Stimulated activated CD8-positive, alpha-beta memory T cell treated with anti-CD3 and anti-CD28 coated beads, Interleukin-2, amount 100 ng/mL, for 48 hours (primary cell): Measurements from ENCODE around the gene PCCA.
"Not testable (repeated sequence)": the region's sequence is repeated elsewhere in the genome, so short reads cannot be mapped to it uniquely, and the experiment has no call there.

ENCODE experiments used
- DNase-seq, 2 donors: peaks; one replicate each; pipeline ENCODE4 v3.0.0-alpha.2; 2020; ENCODE audit warnings: low read depth in 2 of 2

The PCCA gene

DNA sequence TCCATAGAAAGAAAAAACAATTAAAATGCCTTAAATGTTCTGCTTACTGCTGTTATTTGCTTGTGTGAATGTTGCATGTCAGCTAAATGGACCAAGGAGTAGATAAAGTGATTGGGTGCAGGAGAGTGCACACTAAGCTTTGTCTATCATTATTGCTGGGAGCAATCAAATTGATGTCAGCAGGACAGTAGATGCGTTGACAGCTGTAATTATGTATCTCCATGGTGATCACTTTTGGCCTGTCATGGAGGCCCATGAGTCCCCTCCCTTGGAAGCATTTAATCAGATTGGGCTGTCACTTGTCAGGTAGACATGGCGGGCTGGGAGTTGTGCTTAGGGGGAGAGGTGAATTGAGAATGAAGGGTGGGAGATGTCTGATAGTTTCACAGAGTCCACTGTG is 215.3 kb downstream of the PCCA start:
- DNase-seq = no peak

DNA sequence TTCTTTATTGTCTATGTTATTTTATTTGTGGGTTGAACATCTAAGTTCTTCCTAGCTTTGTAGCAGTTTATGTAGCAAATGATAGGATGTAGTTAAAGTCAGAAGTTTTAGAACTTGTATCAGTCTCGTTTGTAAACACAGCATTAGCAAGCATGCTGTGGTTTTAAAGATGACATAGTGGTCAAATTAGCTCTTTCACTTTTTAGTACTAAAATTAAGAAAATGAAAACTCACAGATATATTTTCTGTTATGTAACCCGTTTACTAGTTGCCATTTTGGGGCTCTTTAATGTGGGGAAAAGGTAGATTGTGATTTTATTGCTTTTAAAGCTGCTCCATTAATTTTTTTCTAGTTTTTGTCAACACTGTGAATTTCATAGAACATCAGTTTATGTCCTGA is 216.5 kb downstream of the PCCA start:
- DNase-seq = no peak

DNA sequence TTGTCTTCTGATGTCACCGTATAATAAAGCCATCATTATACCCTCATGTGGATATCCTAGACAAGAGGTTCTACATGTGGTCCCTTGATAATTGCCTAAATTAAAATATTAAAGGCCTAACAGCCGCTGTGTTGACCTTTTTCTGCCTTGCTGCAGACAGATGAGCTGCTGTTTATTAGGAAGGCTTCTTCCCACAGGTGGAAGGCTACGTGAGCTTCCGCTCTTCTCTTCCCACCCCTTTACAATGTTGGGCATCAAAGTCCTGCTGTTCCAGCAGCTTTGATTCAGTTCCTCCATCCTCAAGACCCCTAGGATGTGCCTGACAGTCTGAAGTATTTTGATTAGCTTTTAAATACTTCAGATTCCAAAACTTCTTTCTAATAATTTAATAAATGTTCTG is 217.1 kb downstream of the PCCA start:
- no peak for DNase-seq

DNA sequence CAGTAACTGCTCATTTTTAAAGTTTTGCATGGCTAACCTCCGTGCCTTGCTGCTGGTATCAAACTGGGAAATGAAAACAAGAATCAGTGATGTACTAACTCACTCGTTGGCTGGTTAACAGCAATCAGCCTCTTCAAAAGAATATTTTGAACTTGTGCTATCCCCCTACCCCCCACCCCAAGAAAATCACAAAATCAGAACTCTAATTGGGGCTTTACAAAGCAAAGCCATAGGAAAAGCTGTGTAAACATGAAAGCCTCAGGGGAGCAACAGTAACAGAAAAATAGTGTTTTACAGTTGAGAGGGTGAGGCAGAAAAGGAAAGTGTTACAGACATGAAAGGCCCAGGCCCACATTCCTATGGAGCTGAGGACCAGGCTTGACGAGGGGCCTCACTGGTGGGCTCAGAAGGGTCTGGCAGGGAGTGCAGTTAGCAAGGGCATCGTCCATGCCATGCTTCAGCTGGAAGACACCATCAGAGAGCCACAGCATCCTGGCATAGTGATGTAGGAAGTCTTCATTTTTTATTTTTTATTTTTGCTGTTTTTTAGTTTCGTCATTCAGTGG is 217.6 kb downstream of the PCCA start:
- no peak for DNase-seq

DNA sequence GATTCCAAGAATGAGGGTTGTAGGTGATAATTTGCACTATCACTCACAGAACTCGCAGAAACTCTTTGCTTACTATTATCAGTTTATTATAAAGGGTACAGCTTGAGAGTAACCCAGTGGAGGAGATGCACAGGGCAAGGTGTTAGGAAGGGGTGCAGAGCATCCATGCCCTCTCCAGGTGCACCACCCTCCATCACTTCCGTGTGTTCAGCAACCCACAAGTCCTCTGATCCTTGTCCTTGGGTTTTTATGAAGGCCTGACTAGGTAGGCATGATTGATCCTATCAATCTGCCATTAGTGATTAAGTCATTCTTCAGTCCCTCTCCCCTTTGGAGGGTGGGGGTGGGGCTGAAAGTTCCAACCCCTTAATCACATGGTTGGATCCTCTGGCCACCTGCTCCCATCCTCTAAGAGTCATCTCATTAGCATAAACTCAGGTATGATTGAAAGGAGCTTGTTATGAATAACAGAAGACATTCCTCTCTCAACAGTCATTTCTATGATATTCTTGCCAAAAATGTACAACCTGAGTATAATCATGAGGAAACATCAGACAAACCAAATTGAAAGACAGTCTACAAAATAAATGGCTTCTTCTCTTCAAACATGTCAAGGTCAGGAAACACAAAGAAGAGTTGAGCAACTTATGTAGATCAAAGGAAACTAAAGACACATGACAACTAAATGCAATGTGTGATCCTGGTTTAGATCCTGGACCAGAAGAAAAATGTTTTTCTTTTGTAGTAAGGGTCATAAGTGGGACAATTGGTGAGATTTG is 225.4 kb downstream of the PCCA start:
- no peak for DNase-seq

DNA sequence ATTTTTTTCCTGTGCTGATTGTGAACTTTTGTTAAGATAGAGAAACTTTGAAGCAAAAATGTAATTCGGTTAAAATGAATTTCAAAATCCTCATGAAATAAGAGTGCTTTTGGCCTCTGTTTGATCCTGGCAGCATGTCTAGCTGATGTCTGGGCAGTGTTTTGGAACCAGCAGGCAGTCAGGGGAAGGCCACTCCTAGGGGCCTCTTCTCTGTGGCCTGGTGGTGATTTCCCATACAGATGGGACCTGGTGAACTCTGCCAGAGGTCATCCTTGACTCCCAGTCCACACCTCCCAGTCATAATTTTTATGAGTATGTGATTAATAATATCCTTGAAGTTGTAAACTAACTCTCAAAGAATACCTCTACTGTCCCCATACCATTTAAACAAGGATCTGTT is 226.6 kb downstream of the PCCA start:
- DNase-seq = no peak

DNA sequence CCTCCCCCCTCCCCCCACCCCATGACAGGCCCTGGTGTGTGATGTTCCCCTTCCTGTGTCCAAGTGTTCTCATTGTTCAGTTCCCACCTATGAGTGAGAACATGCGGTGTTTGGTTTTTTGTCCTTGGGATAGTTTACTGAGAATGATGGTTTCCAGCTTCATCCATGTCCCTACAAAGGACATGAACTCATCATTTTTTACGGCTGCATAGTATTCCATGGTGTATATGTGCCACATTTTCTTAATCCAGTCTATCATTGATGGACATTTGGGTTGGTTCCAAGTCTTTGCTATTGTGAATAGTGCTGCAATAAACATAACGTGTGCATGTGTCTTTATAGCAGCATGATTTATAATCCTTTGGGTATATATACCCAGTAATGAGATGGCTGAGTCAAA is 229.6 kb downstream of the PCCA start:
- not testable (repeated sequence) for DNase-seq

DNA sequence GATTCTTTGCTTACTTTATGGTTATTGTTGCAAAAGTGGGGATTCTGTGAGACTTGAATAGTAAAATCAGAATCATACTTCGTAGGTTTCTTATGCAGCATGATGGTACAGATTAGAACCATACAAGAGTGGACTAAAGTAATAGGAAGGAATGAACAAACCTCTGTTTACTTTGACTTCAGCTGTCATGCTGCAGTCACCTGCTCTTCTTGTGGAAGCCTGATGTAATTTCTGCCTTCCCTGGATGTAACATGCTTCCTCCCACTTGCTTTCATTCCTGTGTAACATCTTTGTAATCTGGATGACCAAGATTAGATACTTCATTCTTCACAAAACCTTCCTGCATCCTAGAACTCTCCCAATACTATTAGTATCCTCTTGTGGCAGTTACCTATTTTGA is 235.0 kb downstream of the PCCA start:
- DNase-seq = no peak

DNA sequence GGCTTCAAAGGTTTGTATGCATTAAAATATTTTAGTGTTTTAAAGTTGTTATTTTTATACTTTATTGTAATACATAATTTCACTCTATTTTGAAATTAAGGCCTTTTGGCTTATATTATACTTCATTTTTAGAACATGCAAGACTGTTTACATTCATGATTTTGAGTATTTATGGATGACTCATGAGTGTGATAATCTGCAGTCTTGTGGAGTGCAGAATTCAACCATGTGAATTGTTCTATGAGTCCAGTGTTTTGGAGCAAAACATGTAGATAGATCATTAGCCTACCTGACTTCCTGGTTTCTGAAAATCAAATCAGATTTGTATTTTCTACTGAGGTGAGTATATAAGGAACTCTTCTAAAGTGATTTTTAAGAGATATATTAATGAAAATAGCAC is 241.8 kb downstream of the PCCA start:
- no peak for DNase-seq

DNA sequence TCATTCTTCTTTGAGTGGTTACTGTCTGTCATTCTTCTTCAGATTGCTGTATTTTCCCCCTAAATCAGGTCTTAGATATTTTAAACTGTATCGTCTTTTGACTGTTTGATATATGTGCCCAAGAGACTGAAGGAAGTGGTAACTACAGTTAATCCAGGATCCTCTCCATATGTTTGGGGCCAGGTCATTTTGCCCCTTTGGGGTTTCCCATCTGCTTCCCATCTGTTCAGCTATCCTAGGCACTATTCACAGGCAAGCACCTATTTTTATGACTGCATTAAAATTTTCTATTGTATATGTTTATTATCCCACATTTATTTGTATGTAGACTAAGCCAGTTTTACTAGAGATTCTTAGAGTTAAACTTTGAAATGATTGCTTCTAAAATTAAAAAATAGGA is 244.2 kb downstream of the PCCA start:
- DNase-seq = no peak

DNA sequence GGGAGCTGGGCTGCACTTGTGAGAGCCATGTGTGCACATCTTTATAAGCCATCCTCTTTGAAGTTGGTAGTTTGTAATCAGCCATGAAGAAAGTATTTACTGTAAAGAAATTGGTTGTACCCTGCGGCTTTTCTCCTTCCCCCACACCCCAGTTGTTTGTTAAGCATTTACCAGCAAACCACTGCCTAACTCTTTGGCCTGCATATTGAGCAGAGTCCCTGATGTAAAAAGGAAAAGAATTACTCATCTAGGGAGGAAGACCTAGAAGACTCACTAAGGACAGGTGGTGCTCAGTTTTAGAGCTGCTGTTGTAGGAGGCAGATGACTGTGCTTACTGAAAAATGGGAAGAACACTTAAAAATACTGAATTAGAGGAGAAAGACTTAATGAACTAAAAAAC is 245.3 kb downstream of the PCCA start:
- no peak for DNase-seq

DNA sequence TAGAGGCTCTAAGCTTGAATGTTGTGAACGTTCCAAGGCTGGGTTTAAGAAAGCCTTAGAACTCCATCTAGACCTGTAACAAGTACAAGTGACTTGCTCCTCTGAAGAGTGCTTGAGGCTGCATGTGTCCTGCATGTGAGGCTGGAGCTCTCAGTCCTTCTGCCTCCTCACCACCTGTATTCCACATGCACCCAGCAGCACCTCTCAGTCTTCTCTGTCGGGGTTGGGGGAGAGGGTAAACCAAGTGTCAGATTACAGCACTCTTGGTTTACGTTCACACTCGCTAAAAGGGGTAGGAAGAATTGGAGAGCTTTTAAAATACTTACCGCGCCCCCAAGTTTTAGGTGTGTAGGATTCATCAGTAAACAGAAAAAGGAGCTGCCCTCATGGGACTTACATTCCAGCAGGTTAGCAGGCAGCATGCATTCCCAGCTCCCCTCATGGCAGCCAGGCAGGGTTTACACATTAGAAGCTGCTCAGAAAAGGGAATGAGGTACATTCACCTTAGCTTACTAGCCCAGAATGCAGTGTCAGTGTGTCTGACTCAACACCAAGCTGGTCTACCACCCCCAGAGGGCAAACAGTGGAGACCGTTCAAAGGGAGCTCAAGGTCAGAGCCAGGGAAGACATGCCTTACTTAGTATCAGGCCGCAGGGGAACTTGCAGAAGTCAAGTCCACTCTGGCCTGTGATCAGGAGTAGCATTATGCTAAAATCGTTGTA is 248.1 kb downstream of the PCCA start:
- DNase-seq = no peak

DNA sequence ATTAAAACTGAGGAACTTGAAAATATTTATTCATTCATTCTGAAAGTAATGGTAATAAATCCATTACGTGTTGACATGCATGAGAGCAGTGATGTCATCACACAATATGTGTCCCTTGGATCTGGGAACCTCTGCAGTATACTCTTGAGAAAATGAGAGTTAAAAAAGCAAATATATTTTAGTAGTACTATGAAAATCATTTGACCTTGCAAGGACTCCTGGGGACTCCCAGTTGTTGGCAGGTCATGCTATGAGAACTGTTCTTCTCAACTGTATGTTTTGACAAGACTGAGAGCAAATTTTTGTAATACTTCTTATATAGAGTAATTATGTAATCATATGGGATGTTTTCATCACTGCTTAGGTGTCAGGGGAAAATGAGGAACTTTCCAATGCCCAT is 249.4 kb downstream of the PCCA start:
- no peak for DNase-seq

DNA sequence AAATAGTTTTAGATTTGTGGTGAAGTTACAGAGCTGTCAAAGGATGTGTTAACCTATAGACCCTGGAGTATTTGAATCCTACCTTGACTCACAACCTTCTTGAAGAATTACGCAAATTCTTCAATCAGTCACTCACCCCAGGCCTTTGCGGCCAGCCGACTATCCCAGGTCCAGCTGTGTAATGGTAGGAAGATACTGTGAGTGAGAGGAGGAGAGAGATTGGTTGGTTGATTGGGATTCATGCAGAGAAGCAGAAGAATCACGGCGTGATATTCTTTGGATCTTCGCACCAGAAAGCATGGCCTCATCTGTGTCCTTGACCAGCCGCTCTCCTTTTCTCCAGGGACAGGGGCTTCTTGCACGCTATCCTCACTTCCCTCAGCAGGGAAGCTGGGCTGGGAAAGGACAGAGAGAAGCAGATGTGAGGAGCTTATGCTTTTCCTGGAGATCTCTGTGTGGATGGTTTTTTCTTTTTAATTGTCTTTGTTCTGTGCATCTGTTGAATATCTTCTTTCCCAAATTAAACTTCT is 250.6 kb downstream of the PCCA start:
- DNase-seq = no peak

DNA sequence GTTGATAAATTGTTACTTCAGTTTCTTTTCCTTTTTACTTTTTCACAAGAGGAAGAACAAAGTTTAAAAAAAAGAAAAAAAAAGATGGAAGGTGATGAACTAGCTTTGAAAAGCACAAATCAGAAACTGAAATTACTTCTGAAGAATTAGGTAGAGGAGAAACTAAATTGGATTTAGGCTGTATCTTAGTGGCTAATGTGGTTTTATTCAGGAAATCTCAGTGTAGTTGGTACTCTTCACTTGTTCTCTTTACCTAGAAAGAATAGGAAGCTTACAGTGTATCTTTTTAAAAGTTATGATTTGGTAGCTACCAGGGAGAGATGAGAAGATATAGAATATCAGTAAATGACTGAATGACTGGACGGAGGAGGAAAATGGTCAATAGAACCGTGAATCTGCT is 252.0 kb downstream of the PCCA start:
- DNase-seq = no peak

DNA sequence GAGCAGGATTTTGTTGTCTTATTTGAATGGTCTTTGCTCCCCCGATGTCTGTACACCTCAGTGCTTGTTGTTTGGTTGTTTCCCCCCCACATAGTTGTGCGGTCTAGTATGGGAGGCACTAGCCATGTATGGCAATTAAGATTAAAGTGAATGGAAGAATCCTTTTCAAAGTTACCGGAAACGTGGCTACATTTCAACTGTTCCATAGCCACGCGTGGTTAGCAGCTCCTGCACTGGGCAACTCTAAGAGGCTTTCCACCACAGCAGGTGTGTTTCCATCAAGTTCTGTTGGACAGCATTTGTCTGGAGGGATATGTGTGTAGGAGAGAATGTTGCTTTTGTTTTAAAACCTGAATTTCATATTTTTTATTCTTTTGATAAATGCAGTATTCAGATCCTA is 252.4 kb downstream of the PCCA start:
- no peak for DNase-seq

DNA sequence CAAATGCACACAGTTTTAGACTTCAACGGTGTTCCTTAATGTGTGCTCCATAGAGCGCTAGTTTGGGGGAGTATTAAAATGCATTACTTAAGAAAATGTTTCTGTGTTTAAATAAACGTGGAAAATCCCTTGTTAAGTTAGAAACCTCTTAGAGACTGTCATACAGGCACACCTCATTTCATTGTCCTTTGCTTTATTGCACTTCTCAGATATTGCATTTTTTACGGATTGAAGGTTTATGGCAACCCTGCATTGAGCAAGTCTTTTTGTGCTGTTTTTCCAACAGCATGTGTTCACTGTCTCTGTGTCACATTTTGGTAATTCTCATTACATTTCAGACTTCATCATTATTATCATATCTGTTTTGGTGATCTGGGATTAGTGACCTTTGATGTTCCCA is 255.7 kb downstream of the PCCA start:
- DNase-seq = no peak

DNA sequence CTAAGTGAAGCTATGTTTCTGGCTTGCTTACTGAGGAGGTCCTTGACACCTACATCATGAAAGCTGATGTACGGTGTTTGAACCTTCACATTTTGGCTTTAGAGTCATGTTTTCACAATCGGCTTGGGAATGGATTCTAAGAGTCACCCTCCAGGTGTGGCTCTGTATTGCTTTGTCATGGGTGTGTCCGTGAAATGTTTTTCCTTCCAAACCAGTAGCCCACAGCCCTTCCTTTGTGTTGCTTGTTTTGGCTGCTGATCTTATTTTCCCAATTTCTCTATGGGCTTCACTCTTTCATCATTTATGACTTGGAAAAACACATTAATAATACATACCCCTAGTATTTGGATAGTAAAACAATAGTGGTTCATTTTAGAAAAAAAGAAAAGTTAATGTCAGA is 259.1 kb downstream of the PCCA start:
- DNase-seq = no peak

DNA sequence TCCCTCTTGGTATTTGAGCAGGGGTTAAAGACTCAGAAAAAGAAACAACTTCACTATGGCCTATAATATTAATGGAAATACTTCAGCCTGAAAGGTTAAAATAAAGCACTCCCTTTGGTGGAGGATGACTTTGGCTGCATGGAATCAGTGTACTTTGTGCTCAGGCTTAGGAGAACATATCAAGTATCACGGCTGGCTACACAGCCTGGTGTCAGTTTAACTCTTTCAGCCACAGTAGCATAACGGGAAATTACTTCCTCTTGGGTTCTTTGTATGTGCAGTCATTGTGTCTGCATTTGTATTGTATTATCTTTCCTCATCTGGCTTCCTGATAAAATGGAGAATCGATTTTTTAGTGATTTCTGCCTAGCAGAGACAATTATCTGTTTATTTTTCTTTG is 260.7 kb downstream of the PCCA start:
- DNase-seq = no peak

DNA sequence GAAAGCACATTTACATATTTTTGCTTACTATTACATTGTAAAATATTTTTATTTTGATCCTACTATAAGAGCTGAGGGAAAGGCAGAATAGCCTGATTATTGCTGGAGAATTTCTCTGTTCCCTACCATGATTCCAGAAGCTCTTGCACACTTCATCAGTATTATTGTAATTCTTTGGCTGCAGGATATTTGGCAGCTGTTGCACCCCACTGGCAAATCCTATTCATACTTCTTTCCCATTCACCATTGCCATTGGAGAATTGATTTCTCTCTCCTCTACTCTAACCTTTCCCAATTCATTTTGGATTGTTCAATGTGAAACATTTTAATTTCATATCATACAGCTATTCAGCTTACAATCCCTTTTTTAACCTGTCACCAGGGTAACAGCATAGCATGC is 261.7 kb downstream of the PCCA start:
- DNase-seq = no peak

DNA sequence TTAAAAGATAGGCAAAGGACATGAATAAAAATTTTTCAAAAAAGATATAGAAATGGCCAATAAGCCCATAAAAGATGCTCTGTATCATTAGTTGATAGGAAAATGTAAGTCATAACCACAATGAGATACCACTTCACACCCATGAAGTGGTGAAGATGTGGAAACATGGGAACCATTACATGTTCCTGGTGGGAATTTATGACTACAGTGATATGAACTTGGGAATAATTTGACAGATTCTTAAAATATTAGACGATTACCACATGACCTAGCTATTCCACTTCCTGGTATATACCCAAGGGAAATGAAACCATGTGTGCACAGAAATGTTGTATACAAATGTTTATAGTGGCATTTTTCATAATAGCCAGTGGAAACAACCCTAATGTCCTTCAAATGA is 267.5 kb downstream of the PCCA start:
- no peak for DNase-seq

DNA sequence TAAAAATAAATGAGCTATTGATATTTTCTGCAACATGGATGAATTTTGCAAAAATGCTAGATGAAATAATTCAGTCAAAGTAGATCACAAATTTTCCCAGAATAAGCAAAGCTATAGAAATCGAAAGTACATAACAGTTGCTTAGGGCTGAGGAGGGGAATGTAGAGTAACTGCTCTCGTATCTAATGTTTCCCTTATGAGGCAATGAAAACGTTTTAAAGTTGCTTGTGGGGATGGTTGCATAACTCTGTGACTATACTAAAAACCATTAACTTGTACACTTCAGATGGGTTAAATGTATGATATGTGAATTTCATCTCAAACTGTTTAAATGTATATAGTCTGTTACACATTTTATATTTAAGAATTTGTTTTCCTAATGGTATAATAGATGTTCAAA is 268.0 kb downstream of the PCCA start:
- no peak for DNase-seq

DNA sequence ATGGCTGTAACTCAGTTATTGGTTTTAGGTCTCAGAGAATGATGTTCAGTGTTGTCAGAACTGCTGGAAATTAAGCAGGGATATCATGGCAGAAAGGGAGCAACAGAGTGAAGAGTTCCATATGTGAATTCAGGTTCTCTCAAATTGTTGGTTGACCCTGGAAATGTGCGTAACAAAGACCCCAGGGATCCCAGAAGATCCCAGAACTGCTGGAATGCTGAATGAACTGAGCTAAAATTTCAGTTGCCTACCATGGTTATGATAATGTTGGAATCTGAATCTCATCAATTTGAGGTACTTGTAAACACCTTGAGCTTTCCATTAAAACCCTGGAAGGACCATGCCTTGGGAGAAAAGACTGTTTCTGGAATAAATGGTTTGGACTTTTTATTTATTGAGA is 268.9 kb downstream of the PCCA start:
- no peak for DNase-seq
